ENCODE results near the gene ZNF609.

- no peak for TF ChIP-seq CTCF (IDR thresholded peaks at IDR 0.05)
- no peak for TF ChIP-seq EZH2 (IDR thresholded peaks at IDR 0.05)
- TF ChIP-seq EZH2phosphoT487 (IDR thresholded peaks at IDR 0.05): no peak
Observed at GRCh38 chr15:64586259-64586870, 126.0 kb downstream of the ZNF609 start.

All from neural progenitor cell (in vitro differentiated cells).